Measurements from ENCODE around the gene AMZ1. TPM values are rescaled to one million over a fixed set of nuclear protein-coding genes. Genes with fewer than 3 reads are reported as not detected.
"Not testable (repeated sequence)": the region's sequence is repeated elsewhere in the genome, so short reads cannot be mapped to it uniquely, and the experiment has no call there.

AMZ1 gene
- polyA plus RNA-seq, 4 donors, result 0.11 to 0.59 (median 0.22) TPM

GRCh38 chr7:2709553-2710285, 21.7 kb downstream of the AMZ1 start:
- DNase-seq (ENCODE audit: low read depth in 4 of 4, low spot score in 2 of 4), result no peak

- DNase-seq (ENCODE audit: low read depth in 4 of 4, low spot score in 2 of 4), result no peak
Measured at GRCh38 chr7:2710286-2710655, 22.3 kb downstream of the AMZ1 start.

DNA sequence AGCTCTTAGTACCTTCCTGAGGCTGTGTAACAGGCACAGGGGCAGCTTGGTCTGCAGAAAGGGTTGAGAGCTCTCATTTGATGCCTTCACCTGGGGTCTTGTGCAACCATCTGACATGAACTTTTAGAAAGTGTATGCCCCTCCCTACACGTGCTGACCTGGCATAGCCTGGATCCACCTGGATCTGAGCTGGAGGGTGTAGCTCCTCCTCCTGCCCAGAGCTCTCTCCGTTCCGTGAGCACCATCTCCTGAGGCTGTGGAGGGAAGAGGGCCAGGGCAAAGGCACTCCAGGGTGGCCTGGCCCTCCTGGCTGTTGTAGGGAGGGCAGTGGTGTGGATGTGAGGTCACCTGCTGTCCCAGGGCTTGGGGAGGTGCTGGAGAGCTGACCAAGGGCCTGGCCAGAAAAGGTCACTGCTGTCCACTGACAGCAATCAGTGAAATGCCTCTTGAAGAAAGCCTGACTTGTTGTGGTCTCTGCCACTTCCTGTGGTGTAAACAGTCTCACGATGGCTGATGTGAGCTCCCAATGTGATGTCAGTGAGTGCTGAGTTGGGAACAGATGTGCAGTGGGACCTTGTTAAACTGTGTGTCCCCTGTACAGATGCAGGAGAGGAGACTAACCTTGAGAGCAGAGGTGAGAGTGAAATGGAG, 23.0 kb downstream of the AMZ1 start:
- no peak for DNase-seq (ENCODE audit: low read depth in 4 of 4, low spot score in 2 of 4)

- no peak for DNase-seq (ENCODE audit: low read depth in 4 of 4, low spot score in 2 of 4)
Measured at GRCh38 chr7:2711895-2712675, 24.1 kb downstream of the AMZ1 start.

DNA sequence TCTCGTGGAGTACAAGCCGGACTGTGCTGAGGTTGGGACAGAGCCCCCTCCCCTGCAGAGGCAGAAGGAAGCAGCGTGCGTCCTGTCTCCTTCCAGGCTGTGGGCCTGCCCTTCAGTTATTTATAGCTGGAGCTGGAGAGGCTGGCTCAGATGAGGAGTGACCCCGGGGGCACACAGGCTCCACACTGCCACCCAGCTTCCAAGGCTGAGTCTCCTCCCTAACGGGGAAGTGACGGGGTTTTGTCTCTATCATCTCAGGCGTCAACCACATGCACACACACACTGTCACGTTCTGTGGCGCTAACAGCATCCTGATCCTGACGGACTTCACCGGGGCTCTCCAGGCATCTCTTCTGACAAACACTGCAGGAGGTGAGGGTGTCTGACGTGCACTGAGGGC, 25.4 kb downstream of the AMZ1 start:
- no peak for DNase-seq (ENCODE audit: low read depth in 4 of 4, low spot score in 2 of 4)

- no peak for DNase-seq (ENCODE audit: low read depth in 4 of 4, low spot score in 2 of 4)
Measured at GRCh38 chr7:2713978-2714377, 26.0 kb downstream of the AMZ1 start.

DNA sequence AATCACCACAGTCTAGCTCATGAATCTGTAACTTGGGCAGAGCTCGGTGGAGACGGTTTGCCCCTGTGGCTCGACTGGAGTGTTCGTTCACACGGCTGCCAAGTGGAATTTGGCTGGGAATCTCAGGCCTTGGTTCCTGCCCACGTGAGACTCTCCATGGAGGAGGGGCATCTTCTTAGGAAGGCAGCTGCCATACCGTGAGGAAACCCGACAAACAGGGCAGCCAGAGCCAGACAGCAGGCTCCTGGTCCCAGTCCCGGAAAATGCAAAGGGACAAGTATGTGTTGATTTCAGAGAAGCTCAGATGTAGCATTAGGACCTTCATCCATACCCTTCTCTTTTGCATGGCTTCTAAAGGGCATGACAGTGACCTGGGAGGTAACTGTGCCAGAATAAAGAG, 26.6 kb downstream of the AMZ1 start:
- no peak for DNase-seq (ENCODE audit: low read depth in 4 of 4, low spot score in 2 of 4)

GRCh38 chr7:2715341-2716231, 27.6 kb downstream of the AMZ1 start:
- no peak for DNase-seq (ENCODE audit: low read depth in 4 of 4, low spot score in 2 of 4)

DNA sequence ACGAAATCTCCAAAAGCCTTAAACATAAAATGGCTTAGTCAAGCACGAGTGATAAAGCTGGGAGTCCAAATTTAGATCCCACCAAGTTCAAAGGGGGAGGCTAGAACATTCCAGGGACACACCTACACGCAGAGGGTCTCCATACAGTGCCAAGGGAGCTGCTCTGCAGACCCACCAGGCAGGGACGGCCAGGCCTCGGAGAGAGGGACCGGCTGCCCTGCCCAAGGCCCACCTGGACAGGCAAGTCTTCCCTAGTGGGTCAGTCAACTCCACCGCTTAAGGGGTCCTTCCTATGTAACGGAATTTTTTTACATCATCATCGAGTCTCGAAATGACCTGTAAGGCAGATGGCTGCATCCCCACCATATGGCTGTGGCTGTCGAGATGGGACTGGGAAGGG, 28.5 kb downstream of the AMZ1 start:
- no peak for DNase-seq (ENCODE audit: low read depth in 4 of 4, low spot score in 2 of 4)

DNA sequence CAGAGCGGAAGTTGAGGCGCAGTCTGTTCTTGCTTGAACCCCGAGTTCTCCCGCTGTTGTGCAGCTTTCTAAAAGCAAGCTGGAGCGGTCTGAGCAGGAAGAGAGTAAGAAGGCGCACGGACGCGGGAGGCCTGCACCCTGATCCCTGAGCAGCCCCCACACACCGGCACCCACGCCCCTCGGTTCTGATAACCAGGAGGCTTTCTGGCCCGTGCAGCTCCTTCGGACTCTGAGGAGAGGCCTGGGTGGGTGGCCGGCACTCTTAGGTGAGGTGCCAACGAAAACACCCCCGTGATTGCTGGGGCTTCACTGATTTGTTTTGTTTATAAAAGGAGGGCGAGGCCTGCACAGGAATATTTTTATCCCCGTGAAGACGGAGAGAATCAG, 28.9 kb downstream of the AMZ1 start:
- DNase-seq (ENCODE audit: low read depth in 4 of 4, low spot score in 2 of 4), result no peak

- DNase-seq (ENCODE audit: low read depth in 4 of 4, low spot score in 2 of 4), result peak in 2 of 4 donors; percentile 56 to 74
Measured at GRCh38 chr7:2717293-2718261, 29.6 kb downstream of the AMZ1 start.

- no peak for DNase-seq (ENCODE audit: low read depth in 4 of 4, low spot score in 2 of 4)
Measured at GRCh38 chr7:2718296-2718965, 30.4 kb downstream of the AMZ1 start.

GRCh38 chr7:2719007-2719406, 31.0 kb downstream of the AMZ1 start:
- DNase-seq (ENCODE audit: low read depth in 4 of 4, low spot score in 2 of 4), result no peak

GRCh38 chr7:2720024-2720423, 32.0 kb downstream of the AMZ1 start:
- DNase-seq (ENCODE audit: low read depth in 4 of 4, low spot score in 2 of 4), result no peak

GRCh38 chr7:2721842-2722241, 33.8 kb downstream of the AMZ1 start:
- no peak for DNase-seq (ENCODE audit: low read depth in 4 of 4, low spot score in 2 of 4)

DNA sequence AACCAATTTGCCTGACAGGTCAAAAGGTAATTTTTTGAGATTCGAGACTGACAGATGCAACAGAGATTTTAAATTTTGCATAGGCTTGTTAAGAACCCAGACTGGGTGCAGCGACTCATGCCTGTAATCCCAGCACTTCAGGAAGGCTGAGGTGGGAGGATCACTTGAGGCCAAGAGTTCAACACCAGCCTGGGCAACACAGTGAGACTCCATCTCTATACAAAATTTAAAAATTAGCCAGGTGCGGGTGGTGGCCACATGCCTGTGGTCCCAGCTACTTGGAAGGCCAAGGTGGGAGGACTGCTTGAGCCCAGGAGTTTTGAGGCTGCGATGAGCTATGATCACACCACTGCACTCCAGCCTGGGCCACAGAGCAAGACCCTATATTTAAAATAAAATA, 34.6 kb downstream of the AMZ1 start:
- DNase-seq (ENCODE audit: low read depth in 4 of 4, low spot score in 2 of 4), result no peak

DNA sequence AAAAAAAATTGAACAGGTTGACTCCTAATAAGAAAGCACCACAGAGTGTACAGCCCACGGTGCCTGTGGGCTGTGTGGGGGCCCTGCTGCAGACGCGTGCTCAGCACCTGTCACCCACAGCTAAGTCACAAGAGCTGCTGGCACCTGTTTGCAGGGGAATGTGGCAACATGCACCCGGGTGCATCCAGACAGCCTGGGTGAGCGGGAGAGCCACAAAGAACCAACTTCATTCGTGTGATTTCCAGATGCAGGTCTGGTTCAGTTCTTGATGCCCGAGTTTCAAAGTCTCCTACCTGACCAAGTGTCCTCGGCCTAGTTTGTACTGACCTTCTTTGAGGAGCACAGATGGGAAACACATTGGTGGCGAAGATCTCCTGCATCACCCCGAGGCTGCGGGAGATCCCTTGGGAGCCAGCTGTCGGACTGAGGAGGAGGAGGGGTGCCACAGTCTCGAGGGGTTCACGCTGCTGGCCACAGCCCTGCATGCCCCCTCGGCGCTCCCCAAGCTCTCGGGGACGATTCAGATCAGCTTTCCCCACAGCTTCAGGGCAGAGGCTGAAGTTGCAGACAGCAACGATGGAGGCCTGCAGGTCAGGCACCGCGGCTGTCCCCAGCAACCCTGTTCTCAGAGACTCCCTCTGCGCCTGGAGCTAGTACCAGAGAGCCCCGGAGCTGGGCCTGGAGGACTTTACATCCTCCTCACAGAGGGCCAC, 35.3 kb downstream of the AMZ1 start:
- DNase-seq (ENCODE audit: low read depth in 4 of 4, low spot score in 2 of 4), result no peak

DNA sequence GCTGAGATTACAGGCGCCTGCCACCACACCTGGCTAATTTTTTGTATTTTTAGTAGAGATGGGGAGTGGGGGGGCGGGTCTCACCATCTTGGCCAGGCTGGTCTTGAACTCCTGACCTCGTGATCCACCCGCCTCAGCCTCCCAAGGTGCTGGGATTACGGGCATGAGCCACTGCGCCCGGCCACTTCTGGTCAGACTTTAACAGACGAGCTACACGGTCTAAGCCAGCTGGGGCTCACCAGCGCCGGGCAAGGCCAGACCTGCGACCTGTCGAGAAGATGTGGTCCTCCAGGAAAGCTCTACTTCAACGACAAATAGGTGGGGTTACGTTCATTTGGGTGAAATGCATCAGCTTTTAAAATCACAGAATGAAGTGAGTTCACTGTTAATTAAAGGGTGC, 36.0 kb downstream of the AMZ1 start:
- not testable (repeated sequence) for DNase-seq (ENCODE audit: low read depth in 4 of 4, low spot score in 2 of 4)
